Esophagus squamous epithelium (tissue), 4 donors: ENCODE measurements around the gene SCAPER.

Source experiments
- CTCF ChIP-seq, 6 experiments: fragments of 450-650 bp in 4 of 6; fragments of 200-600 bp in 2 of 6; sonication (generic) in 2 of 6; IDR thresholded peaks; one replicate each; pipeline ENCODE4 v1.5.1; 2016 to 2019; ENCODE audit warnings: antibody characterized with exemption in 6 of 6, mild to moderate bottlenecking in 4 of 6, moderate library complexity in 4 of 6
- POLR2A ChIP-seq, 4 donors: fragments of 450-650 bp; IDR thresholded peaks; one replicate each; pipeline ENCODE4 v1.6.1; 2017; ENCODE audit warnings: antibody characterized with exemption in 4 of 4, mild to moderate bottlenecking in 4 of 4, moderate library complexity in 3 of 4

- TF ChIP-seq CTCF (IDR thresholded peaks at IDR 0.05), result no peak
- no peak for TF ChIP-seq POLR2A (IDR thresholded peaks at IDR 0.05)
Observed at GRCh38 chr15:76582550-76582949, 322.6 kb downstream of the SCAPER start.
